HL-60 (cell line): ENCODE measurements around the gene AHSP.
A peak's percentile ranks its signal among the peaks of the same experiment; 100 is the strongest.

ENCODE experiments used
- DNase-seq, 2 experiments: peaks; one replicate each; pipeline ENCODE4 v3.0.0-alpha.2; 2010 to 2020; ENCODE audit warnings: low read depth in 1 of 2, low spot score in 1 of 2
- H3K27ac ChIP-seq: fragments of 250-450 bp; sonication (Bioruptor Pico); replicated peaks from 2 replicates; pipeline ENCODE4 v1.5.1; 2020; ENCODE audit warnings: mild to moderate bottlenecking, moderate library complexity
- H3K27me3 ChIP-seq: fragments of 250-450 bp; sonication (Bioruptor Pico); 2 replicates; pipeline ENCODE4 v1.5.1; 2021; ENCODE audit warnings: mild to moderate bottlenecking, moderate library complexity; ENCODE audit not compliant: insufficient read depth, poor library complexity, severe bottlenecking
- H3K4me3 ChIP-seq: replicated peaks from 2 replicates; pipeline ENCODE4 v1.5.1; 2011; ENCODE audit warnings: mild to moderate bottlenecking, control low read depth, low read length; ENCODE audit not compliant: insufficient read depth
- GABPA ChIP-seq: IDR thresholded peaks from 2 replicates; pipeline ENCODE4 v1.6.1; 2012; ENCODE audit warnings: low read depth
- POLR2AphosphoS5 ChIP-seq: IDR thresholded peaks from 2 replicates; pipeline ENCODE4 v1.6.1; 2012; ENCODE audit warnings: low read depth
- SPI1 ChIP-seq: IDR thresholded peaks from 2 replicates; pipeline ENCODE4 v1.6.1; 2012; ENCODE audit warnings: low read depth, mild to moderate bottlenecking, borderline replicate concordance
- TF ChIP-seq, protein P1 (sequence below): IDR thresholded peaks from 2 replicates; pipeline ENCODE4 v1.6.1; 2012; ENCODE audit warnings: low read depth; ENCODE audit not compliant: insufficient replicate concordance
- TF ChIP-seq, protein P2 (sequence below): IDR thresholded peaks from one replicate; pipeline ENCODE4 v1.5.1; 2011; ENCODE audit warnings: low read length, control low read depth, inconsistent platforms; ENCODE audit not compliant: insufficient read depth

AHSP gene

DNA sequence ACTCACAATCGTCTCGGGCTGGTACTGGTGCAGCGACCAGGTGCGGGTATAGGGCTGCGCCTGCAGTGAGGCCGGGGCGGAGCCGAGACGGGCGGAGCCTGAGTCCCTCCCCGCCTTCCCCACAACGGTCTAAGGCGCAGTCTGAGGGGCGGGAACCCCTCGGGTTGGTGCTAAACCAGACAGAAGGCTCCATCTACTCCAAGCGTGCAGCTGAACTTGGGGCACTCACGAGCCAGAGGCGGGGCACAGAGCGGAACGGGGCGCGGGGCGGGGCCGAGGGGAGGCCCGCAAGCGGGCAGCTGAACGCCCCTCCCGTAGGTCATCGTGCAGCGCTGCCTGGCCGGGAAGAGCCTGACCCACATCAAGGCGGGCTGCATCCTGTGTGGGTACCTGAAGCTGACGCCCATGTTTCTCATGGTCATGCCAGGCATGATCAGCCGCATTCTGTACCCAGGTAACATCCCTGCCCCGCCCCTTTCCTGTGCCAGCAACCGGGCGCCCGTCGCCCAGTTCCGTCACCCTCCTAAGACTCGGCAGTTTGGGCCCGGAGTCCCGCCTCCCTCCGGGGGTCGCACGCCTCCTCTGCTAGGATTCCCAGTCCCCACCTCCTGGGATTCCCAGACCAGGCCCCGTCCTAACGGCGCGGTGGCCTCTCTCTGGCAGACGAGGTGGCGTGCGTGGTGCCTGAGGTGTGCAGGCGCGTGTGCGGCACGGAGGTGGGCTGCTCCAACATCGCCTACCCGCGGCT lies 39.8 kb upstream of the AHSP start:
- Histone ChIP-seq H3K27ac (peak overlapping the region; percentile 28; the same call in 1 of the 2 replicates), H3K4me3 (peak overlapping the region; percentile 62), H3K27me3 (no peaks in the 10 kb centered on the region)
- DNase-seq: peak; percentile 46 to 59
- TF ChIP-seq POLR2AphosphoS5: peak; percentile 80
- no peak for TF ChIP-seq SPI1

DNA sequence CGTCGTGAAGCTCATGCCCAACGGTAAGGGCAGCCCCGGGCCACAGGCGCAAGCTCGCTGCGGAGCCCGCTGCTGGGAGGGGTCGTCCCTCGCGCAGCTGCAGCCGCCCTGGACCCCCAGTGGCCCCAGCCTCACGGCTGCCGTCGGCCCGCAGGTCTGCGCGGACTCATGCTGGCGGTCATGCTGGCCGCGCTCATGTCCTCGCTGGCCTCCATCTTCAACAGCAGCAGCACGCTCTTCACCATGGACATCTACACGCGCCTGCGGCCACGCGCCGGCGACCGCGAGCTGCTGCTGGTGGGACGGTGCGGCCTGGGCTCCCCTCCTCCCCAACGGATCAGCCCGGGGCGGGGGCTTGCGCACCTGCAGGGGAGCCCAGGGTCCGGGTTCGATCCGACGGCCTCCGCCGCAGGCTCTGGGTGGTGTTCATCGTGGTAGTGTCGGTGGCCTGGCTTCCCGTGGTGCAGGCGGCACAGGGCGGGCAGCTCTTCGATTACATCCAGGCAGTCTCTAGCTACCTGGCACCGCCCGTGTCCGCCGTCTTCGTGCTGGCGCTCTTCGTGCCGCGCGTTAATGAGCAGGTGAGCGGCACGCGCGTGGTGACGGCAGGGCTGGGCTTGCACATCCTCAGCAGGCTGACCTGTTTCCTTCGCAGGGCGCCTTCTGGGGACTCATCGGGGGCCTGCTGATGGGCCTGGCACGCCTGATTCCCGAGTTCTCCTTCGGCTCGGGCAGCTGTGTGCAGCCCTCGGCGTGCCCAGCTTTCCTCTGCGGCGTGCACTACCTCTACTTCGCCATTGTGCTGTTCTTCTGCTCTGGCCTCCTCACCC lies 39.0 kb upstream of the AHSP start:
- no peak overlapping the region for H3K4me3 ChIP-seq
- no peaks in the 10 kb centered on the region for H3K27me3 ChIP-seq
- H3K27ac ChIP-seq: no peak overlapping the region
- TF ChIP-seq POLR2AphosphoS5: peak; percentile 47
- TF ChIP-seq, protein P1, sequence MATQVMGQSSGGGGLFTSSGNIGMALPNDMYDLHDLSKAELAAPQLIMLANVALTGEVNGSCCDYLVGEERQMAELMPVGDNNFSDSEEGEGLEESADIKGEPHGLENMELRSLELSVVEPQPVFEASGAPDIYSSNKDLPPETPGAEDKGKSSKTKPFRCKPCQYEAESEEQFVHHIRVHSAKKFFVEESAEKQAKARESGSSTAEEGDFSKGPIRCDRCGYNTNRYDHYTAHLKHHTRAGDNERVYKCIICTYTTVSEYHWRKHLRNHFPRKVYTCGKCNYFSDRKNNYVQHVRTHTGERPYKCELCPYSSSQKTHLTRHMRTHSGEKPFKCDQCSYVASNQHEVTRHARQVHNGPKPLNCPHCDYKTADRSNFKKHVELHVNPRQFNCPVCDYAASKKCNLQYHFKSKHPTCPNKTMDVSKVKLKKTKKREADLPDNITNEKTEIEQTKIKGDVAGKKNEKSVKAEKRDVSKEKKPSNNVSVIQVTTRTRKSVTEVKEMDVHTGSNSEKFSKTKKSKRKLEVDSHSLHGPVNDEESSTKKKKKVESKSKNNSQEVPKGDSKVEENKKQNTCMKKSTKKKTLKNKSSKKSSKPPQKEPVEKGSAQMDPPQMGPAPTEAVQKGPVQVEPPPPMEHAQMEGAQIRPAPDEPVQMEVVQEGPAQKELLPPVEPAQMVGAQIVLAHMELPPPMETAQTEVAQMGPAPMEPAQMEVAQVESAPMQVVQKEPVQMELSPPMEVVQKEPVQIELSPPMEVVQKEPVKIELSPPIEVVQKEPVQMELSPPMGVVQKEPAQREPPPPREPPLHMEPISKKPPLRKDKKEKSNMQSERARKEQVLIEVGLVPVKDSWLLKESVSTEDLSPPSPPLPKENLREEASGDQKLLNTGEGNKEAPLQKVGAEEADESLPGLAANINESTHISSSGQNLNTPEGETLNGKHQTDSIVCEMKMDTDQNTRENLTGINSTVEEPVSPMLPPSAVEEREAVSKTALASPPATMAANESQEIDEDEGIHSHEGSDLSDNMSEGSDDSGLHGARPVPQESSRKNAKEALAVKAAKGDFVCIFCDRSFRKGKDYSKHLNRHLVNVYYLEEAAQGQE: no peak
- DNase-seq: no peak

DNA sequence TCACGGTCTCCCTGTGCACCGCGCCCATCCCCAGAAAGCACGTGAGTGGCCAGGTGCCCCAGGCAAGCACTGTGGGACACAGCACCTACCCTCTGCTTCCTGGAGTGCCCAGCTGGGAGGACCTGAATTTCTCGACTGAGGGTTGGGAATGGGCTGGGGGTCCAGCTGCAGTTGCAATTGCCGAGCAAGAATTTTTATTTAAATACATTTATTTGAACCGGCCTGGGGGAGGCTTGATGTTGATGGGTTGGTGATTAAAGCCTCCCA lies 38.5 kb upstream of the AHSP start:
- TF ChIP-seq, protein P1: no peak
- TF ChIP-seq SPI1 (no peak), GABPA (no peak), POLR2AphosphoS5 (no peak)
- TF ChIP-seq, protein P2, sequence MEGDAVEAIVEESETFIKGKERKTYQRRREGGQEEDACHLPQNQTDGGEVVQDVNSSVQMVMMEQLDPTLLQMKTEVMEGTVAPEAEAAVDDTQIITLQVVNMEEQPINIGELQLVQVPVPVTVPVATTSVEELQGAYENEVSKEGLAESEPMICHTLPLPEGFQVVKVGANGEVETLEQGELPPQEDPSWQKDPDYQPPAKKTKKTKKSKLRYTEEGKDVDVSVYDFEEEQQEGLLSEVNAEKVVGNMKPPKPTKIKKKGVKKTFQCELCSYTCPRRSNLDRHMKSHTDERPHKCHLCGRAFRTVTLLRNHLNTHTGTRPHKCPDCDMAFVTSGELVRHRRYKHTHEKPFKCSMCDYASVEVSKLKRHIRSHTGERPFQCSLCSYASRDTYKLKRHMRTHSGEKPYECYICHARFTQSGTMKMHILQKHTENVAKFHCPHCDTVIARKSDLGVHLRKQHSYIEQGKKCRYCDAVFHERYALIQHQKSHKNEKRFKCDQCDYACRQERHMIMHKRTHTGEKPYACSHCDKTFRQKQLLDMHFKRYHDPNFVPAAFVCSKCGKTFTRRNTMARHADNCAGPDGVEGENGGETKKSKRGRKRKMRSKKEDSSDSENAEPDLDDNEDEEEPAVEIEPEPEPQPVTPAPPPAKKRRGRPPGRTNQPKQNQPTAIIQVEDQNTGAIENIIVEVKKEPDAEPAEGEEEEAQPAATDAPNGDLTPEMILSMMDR: no peak
- no peak for DNase-seq
- H3K27ac ChIP-seq: no peak overlapping the region

DNA sequence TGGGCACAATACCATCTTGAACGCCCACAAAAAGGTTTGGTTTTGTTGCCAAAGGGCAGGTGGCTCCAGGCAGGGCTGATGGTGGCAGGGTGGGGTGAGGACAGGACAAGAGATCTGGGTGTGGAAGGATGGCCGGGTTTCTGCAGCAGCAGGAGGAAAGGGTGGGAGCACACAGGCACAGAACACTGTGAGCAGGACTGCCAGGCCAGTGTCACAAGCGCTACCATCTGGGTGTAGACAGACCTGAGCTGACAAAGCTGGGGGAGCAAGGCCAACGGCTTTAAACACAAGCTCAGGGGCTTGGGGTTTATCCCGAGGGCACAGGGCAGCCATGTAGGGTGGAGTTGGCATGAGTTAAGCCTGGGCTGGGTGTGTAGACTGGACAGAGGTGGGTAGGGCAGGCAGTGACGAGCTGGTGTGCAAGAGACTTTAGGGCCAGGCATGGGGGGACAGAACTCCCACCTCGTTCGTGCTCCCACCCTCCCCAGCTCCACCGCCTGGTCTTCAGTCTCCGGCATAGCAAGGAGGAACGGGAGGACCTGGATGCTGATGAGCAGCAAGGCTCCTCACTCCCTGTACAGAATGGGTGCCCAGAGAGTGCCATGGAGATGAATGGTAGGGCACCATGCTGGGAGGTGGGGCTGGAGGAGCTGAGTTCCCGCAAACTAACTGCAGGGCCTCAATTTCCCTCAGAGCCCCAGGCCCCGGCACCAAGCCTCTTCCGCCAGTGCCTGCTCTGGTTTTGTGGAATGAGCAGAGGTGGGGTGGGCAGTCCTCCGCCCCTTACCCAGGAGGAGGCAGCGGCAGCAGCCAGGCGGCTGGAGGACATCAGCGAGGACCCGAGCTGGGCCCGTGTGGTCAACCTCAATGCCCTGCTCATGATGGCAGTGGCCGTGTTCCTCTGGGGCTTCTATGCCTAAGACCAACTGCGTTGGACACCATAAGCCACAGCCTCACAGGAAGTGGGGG lies 37.8 kb upstream of the AHSP start:
- Histone ChIP-seq H3K4me3 (no peak overlapping the region), H3K27me3 (no peaks in the 10 kb centered on the region), H3K27ac (no peak overlapping the region)
- DNase-seq: no peak
- TF ChIP-seq POLR2AphosphoS5 (0 out of 2 replicates have a peak, but pooled peaks have one; percentile 19), SPI1 (no peak), GABPA (no peak)
- TF ChIP-seq, protein P1: no peak
- TF ChIP-seq, protein P2: no peak

More for the DNA sequence above, 38.5 kb upstream of the AHSP start:
- no peaks in the 10 kb centered on the region for H3K27me3 ChIP-seq
- H3K4me3 ChIP-seq: no peak overlapping the region
